ENCODE results near the gene OR8B4.
"Not testable (repeated sequence)": the region's sequence is repeated elsewhere in the genome, so short reads cannot be mapped to it uniquely, and the experiment has no call there.

The OR8B4 gene

DNA sequence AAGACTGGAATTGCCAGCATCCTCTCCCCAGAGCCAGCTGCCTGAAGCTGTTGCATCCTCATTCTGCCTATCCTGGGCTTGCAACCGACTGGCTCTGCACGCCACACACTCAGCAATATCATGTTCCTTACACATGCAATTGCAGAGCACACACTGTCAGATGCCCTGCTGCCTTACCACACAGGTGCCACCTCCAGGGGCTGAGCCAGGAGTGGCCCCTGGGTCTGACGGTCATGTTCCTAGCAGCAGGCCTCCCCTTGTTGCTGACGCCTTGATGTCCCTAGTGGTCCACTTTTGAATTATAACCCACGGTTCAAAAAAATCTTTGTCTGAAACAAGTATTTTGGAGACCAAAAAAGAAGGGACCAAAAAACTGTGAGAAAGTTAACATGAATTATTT lies 39.3 kb upstream of the OR8B4 start:
- ATAC-seq: no peak
- TF ChIP-seq ZNF565 (CRISPR knock-in tag; conservative IDR thresholded peaks at IDR 0.05; ENCODE audit: low read depth): no peak
- TF ChIP-seq TSHZ2 (CRISPR knock-in tag; IDR thresholded peaks at IDR 0.05): no peak
- no peak for TF ChIP-seq CSDC2 (CRISPR knock-in tag; IDR thresholded peaks at IDR 0.05)
- no peak for TF ChIP-seq ZNF70 (CRISPR knock-in tag; IDR thresholded peaks at IDR 0.05)
- TF ChIP-seq BACH2 (CRISPR knock-in tag; IDR thresholded peaks at IDR 0.05; ENCODE audit: borderline replicate concordance): no peak
- no peak for TF ChIP-seq ESRRG (CRISPR knock-in tag; IDR thresholded peaks at IDR 0.05)
- no peak for TF ChIP-seq POU6F1 (CRISPR knock-in tag; IDR thresholded peaks at IDR 0.05; ENCODE audit: borderline replicate concordance, low read depth)
- no peak for TF ChIP-seq ISL1 (CRISPR knock-in tag; IDR thresholded peaks at IDR 0.05)
- no peak for TF ChIP-seq GLIS3 (CRISPR knock-in tag; IDR thresholded peaks at IDR 0.05)
- no peak for TF ChIP-seq SNAI2 (CRISPR knock-in tag; IDR thresholded peaks at IDR 0.05)
- TF ChIP-seq TOX (CRISPR knock-in tag; IDR thresholded peaks at IDR 0.05; ENCODE audit: borderline replicate concordance): no peak
- TF ChIP-seq RARB (CRISPR knock-in tag; IDR thresholded peaks at IDR 0.05): no peak
- TF ChIP-seq, protein P1, sequence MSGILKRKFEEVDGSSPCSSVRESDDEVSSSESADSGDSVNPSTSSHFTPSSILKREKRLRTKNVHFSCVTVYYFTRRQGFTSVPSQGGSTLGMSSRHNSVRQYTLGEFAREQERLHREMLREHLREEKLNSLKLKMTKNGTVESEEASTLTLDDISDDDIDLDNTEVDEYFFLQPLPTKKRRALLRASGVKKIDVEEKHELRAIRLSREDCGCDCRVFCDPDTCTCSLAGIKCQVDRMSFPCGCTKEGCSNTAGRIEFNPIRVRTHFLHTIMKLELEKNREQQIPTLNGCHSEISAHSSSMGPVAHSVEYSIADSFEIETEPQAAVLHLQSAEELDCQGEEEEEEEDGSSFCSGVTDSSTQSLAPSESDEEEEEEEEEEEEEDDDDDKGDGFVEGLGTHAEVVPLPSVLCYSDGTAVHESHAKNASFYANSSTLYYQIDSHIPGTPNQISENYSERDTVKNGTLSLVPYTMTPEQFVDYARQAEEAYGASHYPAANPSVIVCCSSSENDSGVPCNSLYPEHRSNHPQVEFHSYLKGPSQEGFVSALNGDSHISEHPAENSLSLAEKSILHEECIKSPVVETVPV (CRISPR knock-in tag; IDR thresholded peaks at IDR 0.05): no peak
- no peak for TF ChIP-seq OSR1 (CRISPR knock-in tag; IDR thresholded peaks at IDR 0.05)

GRCh38 chr11:124463324-124463723 lies 38.7 kb upstream of the OR8B4 start:
- no peak for ATAC-seq
- TF ChIP-seq ESRRG (CRISPR knock-in tag; IDR thresholded peaks at IDR 0.05): no peak
- no peak for TF ChIP-seq ZNF565 (CRISPR knock-in tag; conservative IDR thresholded peaks at IDR 0.05; ENCODE audit: low read depth)
- no peak for TF ChIP-seq RARB (CRISPR knock-in tag; IDR thresholded peaks at IDR 0.05)
- TF ChIP-seq GLIS3 (CRISPR knock-in tag; IDR thresholded peaks at IDR 0.05): no peak
- no peak for TF ChIP-seq ZFP30 (CRISPR knock-in tag; IDR thresholded peaks at IDR 0.05)
- TF ChIP-seq SNAI2 (CRISPR knock-in tag; IDR thresholded peaks at IDR 0.05): no peak
- no peak for TF ChIP-seq POU6F1 (CRISPR knock-in tag; IDR thresholded peaks at IDR 0.05; ENCODE audit: borderline replicate concordance, low read depth)
- no peak for TF ChIP-seq TOX (CRISPR knock-in tag; IDR thresholded peaks at IDR 0.05; ENCODE audit: borderline replicate concordance)

- ATAC-seq: no peak
- TF ChIP-seq ARNTL (CRISPR knock-in tag; IDR thresholded peaks at IDR 0.05; ENCODE audit: borderline replicate concordance, low read depth) (no peak), ESRRG (CRISPR knock-in tag; IDR thresholded peaks at IDR 0.05) (no peak), ZFP30 (CRISPR knock-in tag; IDR thresholded peaks at IDR 0.05) (no peak), TSHZ2 (CRISPR knock-in tag; IDR thresholded peaks at IDR 0.05) (no peak), ZNF565 (CRISPR knock-in tag; conservative IDR thresholded peaks at IDR 0.05; ENCODE audit: low read depth) (no peak), POU6F1 (CRISPR knock-in tag; IDR thresholded peaks at IDR 0.05; ENCODE audit: borderline replicate concordance, low read depth) (no peak), OSR1 (CRISPR knock-in tag; IDR thresholded peaks at IDR 0.05) (no peak)
These were observed 35.8 kb upstream of the OR8B4 start for GRCh38 chr11:124460459-124460858.

- ATAC-seq: not testable (repeated sequence)
These were observed 34.7 kb upstream of the OR8B4 start for GRCh38 chr11:124459379-124459778.

Measured in SK-N-SH treated with all-trans-retinoic acid at 6 μM for 48 hours (cell line).